GM06990 (cell line): ENCODE measurements around the gene AP2A2.

Experiments
- DNase-seq: peaks from one replicate; pipeline ENCODE4 v3.0.0-alpha.2; 2011; ENCODE audit not compliant: insufficient read length; ENCODE audit errors: extremely low read depth
- H3K27me3 ChIP-seq: replicated peaks from 2 replicates; pipeline ENCODE4 v1.6.0; 2011; ENCODE audit warnings: low read length; ENCODE audit not compliant: control insufficient read depth, insufficient read depth
- H3K36me3 ChIP-seq: 2 replicates; pipeline ENCODE4 v1.5.1; 2011; ENCODE audit warnings: low read length; ENCODE audit not compliant: control insufficient read depth, insufficient read depth
- H3K4me3 ChIP-seq: replicated peaks from 2 replicates; pipeline ENCODE4 v1.5.1; 2011; ENCODE audit warnings: low read depth, mild to moderate bottlenecking, control low read depth, low read length
- TF ChIP-seq, protein P1 (sequence below): IDR thresholded peaks from 2 replicates; pipeline ENCODE4 v1.5.1; 2011; ENCODE audit warnings: low read length, control low read depth, mild to moderate bottlenecking, inconsistent platforms; ENCODE audit not compliant: insufficient read depth, poor library complexity, severe bottlenecking

Gene AP2A2

DNA sequence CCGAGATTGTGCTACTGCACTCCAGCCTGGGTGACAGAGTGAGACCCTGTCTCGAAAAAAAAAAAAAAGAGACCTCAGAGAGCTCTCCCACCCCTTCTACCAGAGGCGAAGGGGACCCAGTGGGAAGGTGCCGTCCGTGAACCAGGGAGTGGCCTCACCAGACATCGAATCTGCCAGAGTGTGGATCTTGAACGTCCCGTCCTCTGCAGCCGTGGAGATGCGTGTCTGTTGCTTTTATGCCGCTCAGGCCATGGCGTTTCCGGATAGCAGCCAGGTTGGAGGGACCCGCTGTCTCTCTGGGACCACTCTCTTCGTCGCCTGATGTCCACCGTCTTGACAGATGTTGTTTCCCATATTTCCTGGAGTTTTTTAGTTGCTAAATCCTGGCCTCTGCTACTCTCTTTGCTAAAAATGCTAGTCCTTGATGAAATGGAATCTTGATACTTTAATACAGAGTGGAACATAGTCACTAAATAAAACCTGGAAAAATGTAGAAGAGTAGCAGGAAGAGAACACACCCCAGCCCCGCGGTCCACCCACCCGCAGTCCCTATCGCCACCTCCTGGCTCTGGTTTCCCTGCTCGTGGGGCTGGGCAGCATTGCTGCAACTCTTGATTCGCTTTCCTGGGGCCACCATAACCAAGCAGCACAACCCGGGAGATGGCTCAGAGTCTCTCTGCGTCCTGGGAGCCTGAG lies 122.9 kb downstream of the AP2A2 start:
- DNase-seq = no peak
- no peaks in the 10 kb centered on the region; the same call in 1 of the 2 replicates for H3K27me3 ChIP-seq
- H3K36me3 ChIP-seq = no peaks in the 10 kb centered on the region
- no peak overlapping the region for H3K4me3 ChIP-seq
- TF ChIP-seq, protein P1, sequence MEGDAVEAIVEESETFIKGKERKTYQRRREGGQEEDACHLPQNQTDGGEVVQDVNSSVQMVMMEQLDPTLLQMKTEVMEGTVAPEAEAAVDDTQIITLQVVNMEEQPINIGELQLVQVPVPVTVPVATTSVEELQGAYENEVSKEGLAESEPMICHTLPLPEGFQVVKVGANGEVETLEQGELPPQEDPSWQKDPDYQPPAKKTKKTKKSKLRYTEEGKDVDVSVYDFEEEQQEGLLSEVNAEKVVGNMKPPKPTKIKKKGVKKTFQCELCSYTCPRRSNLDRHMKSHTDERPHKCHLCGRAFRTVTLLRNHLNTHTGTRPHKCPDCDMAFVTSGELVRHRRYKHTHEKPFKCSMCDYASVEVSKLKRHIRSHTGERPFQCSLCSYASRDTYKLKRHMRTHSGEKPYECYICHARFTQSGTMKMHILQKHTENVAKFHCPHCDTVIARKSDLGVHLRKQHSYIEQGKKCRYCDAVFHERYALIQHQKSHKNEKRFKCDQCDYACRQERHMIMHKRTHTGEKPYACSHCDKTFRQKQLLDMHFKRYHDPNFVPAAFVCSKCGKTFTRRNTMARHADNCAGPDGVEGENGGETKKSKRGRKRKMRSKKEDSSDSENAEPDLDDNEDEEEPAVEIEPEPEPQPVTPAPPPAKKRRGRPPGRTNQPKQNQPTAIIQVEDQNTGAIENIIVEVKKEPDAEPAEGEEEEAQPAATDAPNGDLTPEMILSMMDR = no peak

DNA sequence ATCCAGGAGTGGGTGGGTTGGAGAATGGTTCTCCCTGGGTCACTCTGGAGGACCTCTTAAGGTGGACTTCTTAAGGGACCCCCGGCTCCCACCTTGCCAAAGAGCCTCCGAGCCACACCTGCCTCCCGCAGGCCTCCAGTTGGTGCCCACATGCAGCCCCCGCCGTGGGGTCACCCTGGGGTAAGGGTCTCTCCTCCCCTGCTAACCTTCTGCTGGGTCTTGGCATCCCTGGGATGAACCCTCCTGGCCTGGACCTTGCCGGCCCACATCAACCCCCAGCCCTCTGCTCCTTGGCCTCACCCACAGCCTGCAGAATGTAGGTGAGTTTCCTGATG lies 123.4 kb downstream of the AP2A2 start:
- TF ChIP-seq, protein P1 = no peak
- no peak for DNase-seq
- H3K27me3 ChIP-seq = no peaks in the 10 kb centered on the region; the same call in 1 of the 2 replicates

DNA sequence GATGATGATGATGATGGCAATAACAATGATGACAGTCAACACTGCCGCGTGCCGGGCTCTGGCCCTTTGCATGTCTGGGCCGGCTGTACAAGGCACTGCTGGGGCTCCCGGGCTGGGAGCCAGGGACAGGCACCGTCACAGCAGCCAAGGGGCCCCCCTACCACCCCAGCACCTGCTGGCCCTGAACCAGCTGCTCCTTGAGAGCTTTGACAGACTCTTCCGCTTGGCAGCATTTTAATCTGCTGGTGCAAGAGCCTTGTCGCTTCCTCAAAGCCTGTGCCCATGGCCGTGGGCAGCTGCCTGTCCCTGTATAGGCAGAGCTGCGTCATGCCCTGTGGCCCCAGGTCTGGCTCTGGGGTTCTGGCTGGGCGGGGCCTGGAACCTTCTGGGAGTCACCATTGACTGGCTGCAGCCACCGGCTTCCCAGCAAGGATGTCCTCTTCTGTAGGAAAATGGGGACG lies 123.8 kb downstream of the AP2A2 start:
- DNase-seq = no peak
- no peak overlapping the region for H3K4me3 ChIP-seq
- H3K36me3 ChIP-seq = no peaks in the 10 kb centered on the region
- H3K27me3 ChIP-seq = no peaks in the 10 kb centered on the region; the same call in 1 of the 2 replicates
- TF ChIP-seq, protein P1 = no peak

More for the DNA sequence above, 123.4 kb downstream of the AP2A2 start:
- Histone ChIP-seq H3K4me3 (no peak overlapping the region), H3K36me3 (no peaks in the 10 kb centered on the region)

DNA sequence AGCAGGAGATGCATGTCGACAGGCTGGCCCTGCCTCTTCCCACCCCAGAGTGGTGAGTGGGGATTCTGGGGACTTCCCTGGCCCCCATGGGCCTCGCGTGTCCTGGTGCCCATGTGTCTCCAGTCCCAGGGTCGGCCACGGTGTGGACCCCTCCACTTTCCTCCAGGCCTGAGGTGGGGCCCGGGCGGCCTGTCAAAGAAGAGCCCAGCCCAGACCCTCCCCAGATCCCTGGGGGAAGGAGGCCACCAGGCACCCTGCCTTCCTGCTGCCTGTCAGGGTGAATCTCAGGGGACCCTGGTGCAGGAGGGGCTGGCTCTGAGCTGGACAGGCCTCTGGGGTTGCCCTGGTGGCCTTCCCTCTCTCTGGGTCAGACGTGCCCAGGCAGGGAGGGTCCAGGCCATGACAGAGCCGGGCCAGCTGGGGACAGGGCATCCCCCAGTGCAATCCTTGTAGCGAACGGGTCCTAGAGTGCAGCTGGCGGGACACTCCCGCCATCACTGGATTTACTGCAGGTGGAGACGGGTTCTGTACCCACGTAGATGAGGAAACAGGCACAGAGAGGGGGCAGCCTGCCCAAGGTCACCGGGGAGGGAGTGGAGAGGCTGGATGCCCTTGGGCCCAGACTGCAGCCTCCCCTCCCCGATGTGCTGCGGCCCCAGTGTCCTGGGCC lies 124.4 kb downstream of the AP2A2 start:
- H3K27me3 ChIP-seq = no peaks in the 10 kb centered on the region; the same call in 1 of the 2 replicates

DNA sequence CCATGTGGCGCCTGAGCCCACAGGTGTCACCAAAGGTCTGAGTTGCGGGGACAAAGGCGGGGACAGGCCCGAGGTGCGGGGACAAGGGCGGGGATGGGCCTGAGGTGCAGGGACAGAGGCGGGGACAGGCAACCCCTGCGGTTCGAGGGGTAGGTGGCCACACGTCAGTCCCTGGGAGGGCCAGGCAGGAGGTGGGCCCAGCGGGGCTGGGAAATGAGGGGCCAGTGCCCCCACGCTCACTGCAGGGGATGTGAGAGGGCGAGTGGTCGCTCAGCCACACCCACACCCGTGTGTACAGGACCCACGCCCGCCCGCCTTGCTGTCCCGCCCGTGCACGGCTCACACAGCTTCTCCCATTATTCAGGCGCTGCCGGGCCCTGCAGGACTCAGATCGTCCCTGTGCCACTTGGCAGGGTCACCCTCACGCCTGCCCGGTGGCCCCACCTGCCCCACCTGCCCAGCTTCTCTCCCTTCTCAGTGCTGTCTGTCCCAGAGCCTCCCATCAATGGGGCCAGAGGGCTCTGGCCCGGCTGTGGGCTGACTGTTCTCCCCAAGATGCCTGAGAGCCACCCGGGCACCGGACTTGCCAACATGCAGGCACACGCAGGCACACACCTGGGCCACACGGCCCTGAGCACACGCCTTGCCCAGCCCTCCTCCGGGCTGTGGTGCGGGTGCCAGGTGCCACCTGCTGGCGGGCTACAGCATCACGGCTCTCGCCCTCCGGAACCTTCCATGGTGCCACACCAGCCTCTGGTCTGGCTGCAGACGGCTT lies 125.1 kb downstream of the AP2A2 start:
- Histone ChIP-seq H3K4me3 (no peak overlapping the region), H3K36me3 (no peaks in the 10 kb centered on the region), H3K27me3 (no peaks in the 10 kb centered on the region; the same call in 1 of the 2 replicates)
- TF ChIP-seq, protein P1 = peak; percentile 97
- DNase-seq = peak; percentile 76

More for the DNA sequence above, 124.4 kb downstream of the AP2A2 start:
- TF ChIP-seq, protein P1 = no peak
- Histone ChIP-seq H3K4me3 (no peak overlapping the region), H3K36me3 (no peaks in the 10 kb centered on the region)
- DNase-seq = peak; percentile 1
